GM12892 (cell line): ENCODE data around the gene MAGI2.

Experiments
- DNase-seq: peaks from one replicate; pipeline ENCODE4 v3.0.0; 2011; ENCODE audit not compliant: insufficient read length
- FAIRE-seq: peaks from 2 replicates; lab custom pipeline; 2011; peaks lifted over from hg19 to GRCh38; lab: Jason Lieb, UNC
- POLR2A ChIP-seq: IDR thresholded peaks from 2 replicates; pipeline ENCODE4 v1.6.1; 2011; ENCODE audit warnings: low read depth, low read length, control low read depth
- POLR2AphosphoS5 ChIP-seq: IDR thresholded peaks from 2 replicates; pipeline ENCODE4 v1.6.1; 2011; ENCODE audit warnings: low read depth, low read length, control low read depth
- TAF1 ChIP-seq: IDR thresholded peaks from 2 replicates; pipeline ENCODE4 v1.6.1; 2011; ENCODE audit warnings: low read depth, mild to moderate bottlenecking, control low read depth, low read length, borderline replicate concordance

Gene MAGI2

DNA sequence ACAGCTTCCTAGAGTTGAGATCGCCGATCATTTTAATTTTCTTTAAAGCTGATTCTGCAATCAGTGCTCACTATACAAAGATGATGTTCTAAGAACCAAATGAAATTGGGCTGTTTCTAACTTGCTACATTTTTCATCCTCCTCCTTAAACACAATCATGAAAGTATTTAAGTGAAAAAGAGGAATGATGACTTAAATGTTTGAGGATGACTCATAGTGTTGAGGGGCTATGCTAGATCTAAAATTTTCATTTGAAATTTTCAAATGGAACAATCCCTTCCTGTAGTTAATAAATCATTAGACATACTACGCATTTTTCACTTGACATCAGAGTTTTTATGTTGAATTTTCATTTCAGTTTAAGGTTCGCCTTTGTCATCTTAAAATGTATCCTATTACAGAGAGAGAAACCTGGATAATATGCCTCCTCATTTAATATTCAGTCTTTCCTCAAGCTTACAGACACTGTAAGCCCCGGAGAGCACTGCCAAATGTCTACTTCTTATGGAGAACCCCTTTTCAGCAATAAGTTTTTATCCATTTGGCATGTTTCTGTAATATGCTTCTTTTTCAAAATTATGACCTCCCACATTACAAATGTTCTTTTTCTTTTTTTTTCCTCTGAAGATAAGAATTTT lies 499.6 kb downstream of the MAGI2 start:
- TF ChIP-seq POLR2A = no peak
- TF ChIP-seq POLR2AphosphoS5 = no peak
- no peak for TF ChIP-seq TAF1
- no peak for DNase-seq
- no peak for FAIRE-seq

GRCh38 chr7:78953090-78953489 lies 500.4 kb downstream of the MAGI2 start:
- FAIRE-seq = no peak
- DNase-seq = no peak
- no peak for TF ChIP-seq POLR2A
- TF ChIP-seq TAF1 = no peak
- no peak for TF ChIP-seq POLR2AphosphoS5

DNA sequence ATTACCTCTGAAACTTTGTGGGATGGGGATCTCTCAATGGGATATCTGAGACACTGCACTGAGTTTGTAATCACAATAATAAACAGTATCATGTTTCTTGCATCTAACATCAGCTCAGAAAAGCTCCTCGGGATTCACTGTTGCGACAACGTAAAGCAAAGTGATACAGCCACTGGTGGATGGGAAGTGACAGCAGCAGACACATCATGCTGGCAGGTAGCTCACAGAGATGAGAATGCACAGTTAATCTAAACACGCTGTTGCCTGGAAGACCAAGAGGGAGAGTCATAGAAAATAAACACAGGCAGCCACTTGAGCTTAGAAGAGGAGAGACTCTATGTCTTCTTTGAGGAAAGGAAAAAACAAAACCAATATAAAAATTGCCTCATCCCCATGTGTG lies 513.8 kb downstream of the MAGI2 start:
- FAIRE-seq = no peak
- TF ChIP-seq TAF1 = no peak
- no peak for TF ChIP-seq POLR2AphosphoS5
- no peak for TF ChIP-seq POLR2A
- no peak for DNase-seq

DNA sequence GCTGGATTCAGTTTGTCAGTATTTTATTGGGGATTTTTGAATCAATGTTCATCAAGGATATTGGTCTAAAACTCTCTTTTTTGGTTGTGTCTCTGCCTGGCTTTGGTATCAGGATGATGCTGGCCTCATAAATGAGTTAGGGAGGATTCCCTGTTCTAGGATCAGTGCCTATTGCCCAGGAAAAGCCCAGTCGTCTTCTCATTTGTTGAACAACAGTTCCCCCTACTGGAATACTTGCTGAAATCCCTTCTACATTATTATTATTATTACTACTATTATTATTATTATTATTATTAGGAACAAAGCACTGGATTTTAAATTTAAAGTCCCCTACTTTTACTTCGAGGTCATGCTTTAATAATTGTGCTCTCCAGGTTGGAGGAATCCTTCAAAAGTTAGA lies 528.9 kb downstream of the MAGI2 start:
- FAIRE-seq (no peak), DNase-seq (no peak)
- TF ChIP-seq POLR2A = no peak
- no peak for TF ChIP-seq POLR2AphosphoS5
- no peak for TF ChIP-seq TAF1

DNA sequence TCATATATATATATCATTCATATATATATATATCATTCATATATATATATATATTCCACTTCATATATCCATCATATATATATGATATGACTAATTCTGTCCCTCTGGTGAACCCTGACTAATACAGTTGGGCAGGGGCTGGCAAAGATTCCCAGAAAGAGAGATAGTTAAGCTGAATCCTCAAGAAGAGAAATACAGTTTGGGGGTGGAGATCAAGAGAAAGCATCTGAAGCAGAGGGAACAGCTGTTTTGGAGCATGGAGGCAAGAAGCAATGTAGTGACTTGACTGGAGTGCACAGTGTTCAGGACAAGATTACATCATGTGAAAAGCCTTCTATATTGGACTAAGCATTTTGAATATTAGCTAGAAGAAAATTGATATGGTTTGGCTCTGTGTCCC lies 540.7 kb downstream of the MAGI2 start:
- DNase-seq = no peak
- no peak for FAIRE-seq
- no peak for TF ChIP-seq POLR2AphosphoS5
- no peak for TF ChIP-seq POLR2A
- no peak for TF ChIP-seq TAF1

DNA sequence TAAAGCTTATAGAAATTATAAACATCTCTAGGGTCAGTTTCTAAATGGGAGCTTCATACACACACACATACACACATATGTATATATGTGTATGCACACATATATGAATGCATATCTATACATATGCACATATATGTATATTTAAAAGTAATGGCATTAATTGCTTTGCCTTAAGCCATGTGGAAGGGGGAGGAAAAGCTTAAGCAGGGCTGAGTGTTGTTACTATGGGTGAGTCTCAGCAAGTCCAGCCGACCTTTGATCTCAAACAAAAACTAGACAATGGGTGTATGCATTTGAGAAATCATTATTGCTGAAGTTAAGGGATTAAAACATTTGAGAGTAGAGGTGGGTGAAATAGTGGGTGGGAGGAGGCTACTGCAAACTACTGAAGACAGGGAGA lies 546.7 kb downstream of the MAGI2 start:
- FAIRE-seq (no peak), DNase-seq (no peak)
- no peak for TF ChIP-seq TAF1
- no peak for TF ChIP-seq POLR2A
- no peak for TF ChIP-seq POLR2AphosphoS5

DNA sequence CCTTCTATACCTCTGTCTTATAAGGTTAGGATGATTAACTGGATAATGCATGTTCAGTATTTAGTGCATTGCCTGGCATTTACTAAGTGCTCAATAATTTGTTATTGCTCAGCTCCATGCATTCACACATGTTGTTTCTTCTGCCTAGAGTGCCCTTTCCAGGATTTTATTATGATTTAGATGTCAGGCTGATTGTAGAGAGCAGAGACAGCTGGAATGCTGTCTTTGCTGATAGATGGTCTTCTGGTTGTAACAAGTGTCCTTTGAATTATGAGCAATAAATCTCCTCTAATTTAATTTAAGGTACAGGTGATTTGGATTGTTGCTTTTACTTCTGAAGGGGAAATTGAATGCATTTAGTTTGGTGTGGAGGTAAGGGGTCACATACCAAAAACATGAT lies 548.0 kb downstream of the MAGI2 start:
- FAIRE-seq (peak; percentile 14), DNase-seq (no peak)
- no peak for TF ChIP-seq POLR2A

GRCh38 chr7:78904983-78905382 lies 548.5 kb downstream of the MAGI2 start:
- DNase-seq (no peak), FAIRE-seq (no peak)
- TF ChIP-seq POLR2AphosphoS5 (no peak), TAF1 (no peak), POLR2A (no peak)

- FAIRE-seq = no peak
- TF ChIP-seq TAF1 (no peak), POLR2A (no peak), POLR2AphosphoS5 (no peak)
These were observed 551.9 kb downstream of the MAGI2 start for GRCh38 chr7:78901566-78901965.

DNA sequence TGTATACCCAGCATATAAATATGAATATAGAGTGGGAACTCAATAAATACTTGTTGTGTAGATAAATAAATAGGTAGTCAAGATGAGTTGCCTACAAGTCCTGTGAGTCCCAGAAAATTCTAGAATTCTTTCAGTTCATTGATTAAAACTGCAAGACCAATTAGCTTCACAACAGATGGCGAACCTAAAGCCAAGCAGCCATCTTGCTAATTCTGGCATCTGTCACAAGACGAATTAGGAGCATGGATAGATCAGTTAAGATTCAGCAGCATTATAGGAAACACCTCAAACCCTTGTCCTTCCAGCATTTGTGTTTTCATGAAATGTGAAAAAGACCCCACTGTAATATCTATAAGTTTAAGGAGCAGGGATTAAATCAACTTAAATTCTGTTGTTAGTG lies 552.7 kb downstream of the MAGI2 start:
- TF ChIP-seq TAF1 = no peak
- no peak for TF ChIP-seq POLR2A
- FAIRE-seq = no peak
- DNase-seq = no peak

More at GRCh38 chr7:78901566-78901965, 551.9 kb downstream of the MAGI2 start:
- no peak for DNase-seq

- no peak for TF ChIP-seq POLR2AphosphoS5
- DNase-seq (no peak), FAIRE-seq (no peak)
These were observed 558.1 kb downstream of the MAGI2 start for GRCh38 chr7:78895393-78895792.

DNA sequence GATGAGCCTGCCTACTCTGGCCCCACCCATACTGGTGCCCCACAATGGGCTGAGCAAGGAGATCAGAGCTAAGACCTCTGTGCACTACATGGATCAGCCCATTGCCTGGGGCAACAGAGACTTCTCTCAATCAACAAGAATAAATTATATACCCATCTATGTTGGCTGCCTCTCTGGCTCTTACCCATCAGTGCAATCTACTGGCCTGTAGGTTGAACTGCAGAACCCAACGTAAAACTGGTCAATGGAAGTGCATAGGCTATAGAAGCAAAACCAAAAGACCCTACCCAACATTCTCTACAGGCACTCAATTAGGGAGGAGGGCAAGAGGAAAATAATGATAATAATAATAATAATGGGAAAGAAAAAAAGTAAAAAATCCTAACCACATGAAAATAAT lies 574.3 kb downstream of the MAGI2 start:
- DNase-seq = no peak
- TF ChIP-seq POLR2A = no peak
- no peak for FAIRE-seq

GRCh38 chr7:78873117-78873516 lies 580.4 kb downstream of the MAGI2 start:
- no peak for TF ChIP-seq POLR2A
- TF ChIP-seq POLR2AphosphoS5 = no peak
- no peak for TF ChIP-seq TAF1
- DNase-seq (no peak), FAIRE-seq (no peak)
